Measurements from ENCODE around the gene AIMP1. TPM values are rescaled to one million over a fixed set of nuclear protein-coding genes. Genes with fewer than 3 reads are reported as not detected.

The AIMP1 gene
- total and polyA plus RNA-seq, 8 donors: 12.1 to 26.4 (median 19.9) TPM

DNA sequence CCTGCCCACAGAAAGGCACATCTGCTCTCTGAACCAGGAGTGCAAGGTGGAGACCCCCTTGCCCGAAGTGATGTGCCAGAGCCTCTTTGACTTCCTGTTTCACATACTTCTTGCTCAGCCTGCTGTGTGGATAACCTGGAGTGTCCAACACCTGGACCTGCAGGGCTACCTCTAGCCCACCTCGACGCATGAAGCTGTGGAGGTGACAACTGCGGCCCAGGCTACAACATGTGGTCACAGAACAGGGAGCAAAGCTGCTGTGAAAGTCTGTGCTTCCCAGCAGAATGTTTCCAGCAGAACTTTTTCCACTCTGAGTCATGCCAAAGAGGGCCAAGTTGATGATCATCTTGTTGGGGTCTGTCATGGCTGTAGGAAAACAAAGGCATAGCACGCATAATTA, 50.7 kb downstream of the AIMP1 start:
- ATAC-seq (no peak), FAIRE-seq (no peak), DNase-seq (no peak)
- no peaks in the 10 kb centered on the region for H3K36me3 ChIP-seq
- H3K4me3 ChIP-seq: no peak overlapping the region
- no peak for TF ChIP-seq CTCF (IDR thresholded peaks at IDR 0.05)
- no peaks in the 10 kb centered on the region for H3K27me3 ChIP-seq
- no peak overlapping the region for H3K27ac ChIP-seq
- WGBS, 2 donors: 75 to 85% methylated on average over 5 of the region's 5 CpGs
- intact Hi-C loops (cut with DNase I): no loop called here
- H3K9me3 ChIP-seq: no peaks in the 10 kb centered on the region
- no peaks in the 10 kb centered on the region for H3K4me1 ChIP-seq

DNA sequence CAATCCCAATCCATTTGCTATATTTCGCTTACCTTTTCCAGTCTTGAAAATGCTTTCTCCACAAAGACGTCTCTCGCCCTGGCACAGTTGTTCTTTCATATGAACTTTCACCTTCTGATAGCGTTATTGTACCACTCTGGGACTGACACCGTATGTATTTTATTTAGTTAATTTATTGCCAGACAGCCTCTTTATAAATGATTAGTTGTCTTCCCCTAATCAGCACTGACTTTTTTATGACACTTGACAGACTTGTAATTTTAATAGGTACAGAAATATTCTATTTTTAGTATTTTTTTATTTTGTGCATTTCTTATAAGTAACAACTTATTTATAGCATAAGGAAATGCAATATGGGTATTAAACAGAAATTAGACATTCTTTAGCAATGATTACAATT, 52.3 kb downstream of the AIMP1 start, which contains the start of gene GIMD1:
GIMD1 (minus strand) TSS at position 101 of the 400 bp plus-strand sequence. CDS start 1,343 bp downstream, outside the sequence.
- DNase-seq (no peak), FAIRE-seq (no peak), ATAC-seq (no peak)
- intact Hi-C loops (cut with DNase I): no loop called here
- Histone ChIP-seq H3K4me1 (no peaks in the 10 kb centered on the region), H3K36me3 (no peaks in the 10 kb centered on the region), H3K9me3 (no peaks in the 10 kb centered on the region), H3K27me3 (no peaks in the 10 kb centered on the region), H3K27ac (no peak within 1 kb of the TSS), H3K4me3 (no peak within 1 kb of the TSS)
- WGBS, 2 donors: 34 to 44% methylated on average over 5 of the region's 5 CpGs
- TF ChIP-seq CTCF (IDR thresholded peaks at IDR 0.05): no peak

- no peak for DNase-seq
- FAIRE-seq: peak; percentile 89
- Histone ChIP-seq H3K27me3 (no peaks in the 10 kb centered on the region), H3K27ac (no peak overlapping the region), H3K4me3 (no peak overlapping the region), H3K36me3 (no peaks in the 10 kb centered on the region), H3K9me3 (no peaks in the 10 kb centered on the region), H3K4me1 (no peaks in the 10 kb centered on the region)
- TF ChIP-seq CTCF (IDR thresholded peaks at IDR 0.05): peak in 3 of 4 donors; percentile 6 to 38 (median 31)
- intact Hi-C loops (cut with DNase I): loop anchor here in 1 of 3 donors (10.0 kb wide), 1 partner anchor 125 kb away; no protein-coding TSS in a partner anchor
- WGBS, 2 donors: 19 to 23% methylated on average over 6 of the region's 6 CpGs
- peak in 3 of 4 donors; percentile 54 to 70 (median 63) for ATAC-seq
Observed at GRCh38 chr4:106369456-106370060, 53.2 kb downstream of the AIMP1 start.

GRCh38 chr4:106370214-106370613, 53.9 kb downstream of the AIMP1 start:
- intact Hi-C loops (cut with DNase I): loop anchor here in 1 of 3 donors (10.0 kb wide), 1 partner anchor 125 kb away; no protein-coding TSS in a partner anchor
- no peak overlapping the region for H3K27ac ChIP-seq
- no peaks in the 10 kb centered on the region for H3K4me1 ChIP-seq
- H3K36me3 ChIP-seq: no peaks in the 10 kb centered on the region
- no peaks in the 10 kb centered on the region for H3K27me3 ChIP-seq
- no peak for TF ChIP-seq CTCF (IDR thresholded peaks at IDR 0.05)
- FAIRE-seq (no peak), DNase-seq (no peak), ATAC-seq (no peak)
- no peak overlapping the region for H3K4me3 ChIP-seq
- no peaks in the 10 kb centered on the region for H3K9me3 ChIP-seq
- WGBS, 2 donors: 34 to 45% methylated on average over 2 of the region's 2 CpGs

- Histone ChIP-seq H3K9me3 (no peaks in the 10 kb centered on the region), H3K27ac (no peak overlapping the region), H3K4me3 (no peak overlapping the region), H3K36me3 (no peaks in the 10 kb centered on the region), H3K4me1 (no peaks in the 10 kb centered on the region), H3K27me3 (no peaks in the 10 kb centered on the region)
- intact Hi-C loops (cut with DNase I): loop anchor here in 1 of 3 donors (10.0 kb wide), 1 partner anchor 124 kb away; no protein-coding TSS in a partner anchor
- DNase-seq (no peak), FAIRE-seq (no peak), ATAC-seq (no peak)
- no peak for TF ChIP-seq CTCF (IDR thresholded peaks at IDR 0.05)
Observed at GRCh38 chr4:106371161-106371560, 54.8 kb downstream of the AIMP1 start.

Measured in pancreas (tissue), 10 donors.